Ishikawa (cell line): Measurements from ENCODE around the gene C2orf49.

Experiments used
- CEBPB ChIP-seq: IDR thresholded peaks from 2 replicates; pipeline ENCODE4 v1.6.1; 2012
- CREB1 ChIP-seq: IDR thresholded peaks from 2 replicates; pipeline ENCODE4 v1.6.1; 2012; ENCODE audit warnings: low read depth
- EGR1 ChIP-seq: IDR thresholded peaks from 2 replicates; pipeline ENCODE4 v1.6.1; 2012
- EP300 ChIP-seq: IDR thresholded peaks from 2 replicates; pipeline ENCODE4 v1.6.1; 2012; ENCODE audit warnings: borderline replicate concordance
- FOXM1 ChIP-seq: IDR thresholded peaks from 2 replicates; pipeline ENCODE4 v1.6.1; 2012; ENCODE audit warnings: low read depth, borderline replicate concordance
- NFIC ChIP-seq: IDR thresholded peaks from 2 replicates; pipeline ENCODE4 v1.6.1; 2012
- RAD21 ChIP-seq: IDR thresholded peaks from 2 replicates; pipeline ENCODE4 v1.6.1; 2012; ENCODE audit warnings: low read depth
- TAF1 ChIP-seq: IDR thresholded peaks from 2 replicates; pipeline ENCODE4 v1.6.1; 2012; ENCODE audit warnings: low read depth, mild to moderate bottlenecking
- YY1 ChIP-seq: IDR thresholded peaks from 2 replicates; pipeline ENCODE4 v1.6.1; 2012; ENCODE audit warnings: low read depth
- ZBTB7A ChIP-seq: IDR thresholded peaks from 2 replicates; pipeline ENCODE4 v1.6.1; 2012; ENCODE audit warnings: low read depth
- TF ChIP-seq, protein P1 (sequence below): IDR thresholded peaks from 2 replicates; pipeline ENCODE4 v1.6.1; 2012
- TF ChIP-seq, protein P2 (sequence below): IDR thresholded peaks from 2 replicates; pipeline ENCODE4 v1.6.1; 2012; ENCODE audit warnings: low read depth, mild to moderate bottlenecking
- TF ChIP-seq, protein P3 (sequence below): IDR thresholded peaks from 2 replicates; pipeline ENCODE4 v1.6.1; 2012

DNA sequence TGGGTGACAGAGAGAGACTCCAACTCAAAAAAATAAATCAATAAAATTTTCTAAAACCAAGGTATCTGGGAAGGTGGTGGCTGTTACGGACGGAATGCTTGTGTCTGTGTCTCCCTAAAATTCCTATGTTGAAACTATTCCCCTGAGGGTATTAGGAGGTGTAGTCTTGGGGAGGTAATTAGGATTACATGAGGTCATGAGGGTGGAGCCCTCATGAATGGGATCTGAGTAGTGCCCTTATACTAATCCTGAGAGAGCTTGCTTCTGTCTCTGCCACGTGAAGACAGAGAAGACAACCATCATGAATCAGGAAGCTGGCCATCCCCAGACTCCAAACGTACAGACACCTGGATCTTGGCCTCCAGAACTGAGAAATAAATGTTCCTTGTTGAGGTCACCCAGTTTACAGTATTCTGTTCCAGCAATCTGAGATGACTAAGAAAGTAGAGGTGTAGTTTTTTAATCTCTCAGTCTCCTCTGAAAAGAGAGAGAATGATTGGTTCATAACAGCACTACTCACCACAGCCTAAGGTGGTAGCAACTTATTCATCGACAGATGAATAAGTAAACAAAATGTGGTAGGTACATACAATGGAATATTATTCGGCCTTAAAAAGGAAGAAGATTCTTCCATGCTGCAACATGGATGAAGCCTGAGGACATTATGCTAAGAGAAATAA lies 46.2 kb upstream of the C2orf49 start:
- TF ChIP-seq, protein P1, sequence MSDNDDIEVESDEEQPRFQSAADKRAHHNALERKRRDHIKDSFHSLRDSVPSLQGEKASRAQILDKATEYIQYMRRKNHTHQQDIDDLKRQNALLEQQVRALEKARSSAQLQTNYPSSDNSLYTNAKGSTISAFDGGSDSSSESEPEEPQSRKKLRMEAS = no peak
- TF ChIP-seq, protein P2, sequence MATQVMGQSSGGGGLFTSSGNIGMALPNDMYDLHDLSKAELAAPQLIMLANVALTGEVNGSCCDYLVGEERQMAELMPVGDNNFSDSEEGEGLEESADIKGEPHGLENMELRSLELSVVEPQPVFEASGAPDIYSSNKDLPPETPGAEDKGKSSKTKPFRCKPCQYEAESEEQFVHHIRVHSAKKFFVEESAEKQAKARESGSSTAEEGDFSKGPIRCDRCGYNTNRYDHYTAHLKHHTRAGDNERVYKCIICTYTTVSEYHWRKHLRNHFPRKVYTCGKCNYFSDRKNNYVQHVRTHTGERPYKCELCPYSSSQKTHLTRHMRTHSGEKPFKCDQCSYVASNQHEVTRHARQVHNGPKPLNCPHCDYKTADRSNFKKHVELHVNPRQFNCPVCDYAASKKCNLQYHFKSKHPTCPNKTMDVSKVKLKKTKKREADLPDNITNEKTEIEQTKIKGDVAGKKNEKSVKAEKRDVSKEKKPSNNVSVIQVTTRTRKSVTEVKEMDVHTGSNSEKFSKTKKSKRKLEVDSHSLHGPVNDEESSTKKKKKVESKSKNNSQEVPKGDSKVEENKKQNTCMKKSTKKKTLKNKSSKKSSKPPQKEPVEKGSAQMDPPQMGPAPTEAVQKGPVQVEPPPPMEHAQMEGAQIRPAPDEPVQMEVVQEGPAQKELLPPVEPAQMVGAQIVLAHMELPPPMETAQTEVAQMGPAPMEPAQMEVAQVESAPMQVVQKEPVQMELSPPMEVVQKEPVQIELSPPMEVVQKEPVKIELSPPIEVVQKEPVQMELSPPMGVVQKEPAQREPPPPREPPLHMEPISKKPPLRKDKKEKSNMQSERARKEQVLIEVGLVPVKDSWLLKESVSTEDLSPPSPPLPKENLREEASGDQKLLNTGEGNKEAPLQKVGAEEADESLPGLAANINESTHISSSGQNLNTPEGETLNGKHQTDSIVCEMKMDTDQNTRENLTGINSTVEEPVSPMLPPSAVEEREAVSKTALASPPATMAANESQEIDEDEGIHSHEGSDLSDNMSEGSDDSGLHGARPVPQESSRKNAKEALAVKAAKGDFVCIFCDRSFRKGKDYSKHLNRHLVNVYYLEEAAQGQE = no peak
- TF ChIP-seq YY1 = no peak
- no peak for TF ChIP-seq EGR1
- TF ChIP-seq ZBTB7A = no peak
- TF ChIP-seq RAD21 = no peak
- no peak for TF ChIP-seq NFIC
- no peak for TF ChIP-seq TAF1
- no peak for TF ChIP-seq EP300
- no peak for TF ChIP-seq CREB1
- TF ChIP-seq CEBPB = no peak
- TF ChIP-seq, protein P3, sequence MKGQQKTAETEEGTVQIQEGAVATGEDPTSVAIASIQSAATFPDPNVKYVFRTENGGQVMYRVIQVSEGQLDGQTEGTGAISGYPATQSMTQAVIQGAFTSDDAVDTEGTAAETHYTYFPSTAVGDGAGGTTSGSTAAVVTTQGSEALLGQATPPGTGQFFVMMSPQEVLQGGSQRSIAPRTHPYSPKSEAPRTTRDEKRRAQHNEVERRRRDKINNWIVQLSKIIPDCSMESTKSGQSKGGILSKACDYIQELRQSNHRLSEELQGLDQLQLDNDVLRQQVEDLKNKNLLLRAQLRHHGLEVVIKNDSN = no peak
- TF ChIP-seq FOXM1 = no peak
